Effector CD4-positive, alpha-beta T cell (primary cell): ENCODE results near the gene RIMS3.
"Not testable (repeated sequence)": the region's sequence is repeated elsewhere in the genome, so short reads cannot be mapped to it uniquely, and the experiment has no call there.

ENCODE experiments used
- DNase-seq: peaks from one replicate; pipeline ENCODE4 v3.0.0-alpha.2; 2020

Gene RIMS3

GRCh38 chr1:40588586-40588985 is 76.9 kb downstream of the RIMS3 start:
- no peak for DNase-seq

GRCh38 chr1:40583980-40584379 is 81.5 kb downstream of the RIMS3 start:
- DNase-seq, result no peak

DNA sequence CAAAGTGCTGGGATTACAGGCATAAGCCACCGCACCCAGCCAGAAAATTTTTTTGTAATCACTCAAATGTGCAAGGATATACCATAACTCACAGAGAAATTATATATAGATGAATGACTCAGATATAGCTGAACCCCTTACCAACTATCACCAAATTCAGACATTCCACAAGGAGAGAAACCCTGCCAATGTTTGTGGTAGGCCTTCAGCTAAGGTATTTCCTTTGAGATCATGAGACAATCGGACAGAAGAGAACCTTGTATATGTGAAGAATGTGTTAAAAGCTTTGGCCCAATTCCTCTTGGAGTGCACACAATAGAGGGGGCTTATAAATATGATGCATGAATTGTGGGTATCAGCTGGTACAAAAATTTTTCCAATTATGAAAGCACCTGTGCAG is 83.4 kb downstream of the RIMS3 start:
- DNase-seq, result no peak

GRCh38 chr1:40575336-40575735 is 90.1 kb downstream of the RIMS3 start:
- no peak for DNase-seq

- not testable (repeated sequence) for DNase-seq
These were observed 90.7 kb downstream of the RIMS3 start for GRCh38 chr1:40574805-40575204.
